Activated CD4-positive, CD25-positive, alpha-beta regulatory T cell treated with anti-CD3 and anti-CD28 coated beads, Interleukin-2, amount 50 U/mL, for 24 hours (primary cell): ENCODE results near the gene HAPLN3.

ENCODE experiments used
- ATAC-seq, 2 donors: fragments of 150-1000 bp; cut with Tn5 transposase; one replicate each; pipeline ENCODE4 v1.10.0; 2021; ENCODE audit warnings: mild to moderate bottlenecking in 1 of 2, moderate library complexity in 1 of 2

Gene HAPLN3

GRCh38 chr15:88858934-88859333 is 36.4 kb downstream of the HAPLN3 start:
- ATAC-seq = no peak

GRCh38 chr15:88852476-88852875 is 42.9 kb downstream of the HAPLN3 start:
- no peak for ATAC-seq

- ATAC-seq = no peak
Observed at GRCh38 chr15:88849376-88850072, 45.8 kb downstream of the HAPLN3 start.

- ATAC-seq = no peak
Observed at GRCh38 chr15:88848203-88848602, 47.1 kb downstream of the HAPLN3 start.

GRCh38 chr15:88847144-88847543 is 48.2 kb downstream of the HAPLN3 start:
- no peak for ATAC-seq

- no peak for ATAC-seq
Observed at GRCh38 chr15:88845616-88846015, 49.7 kb downstream of the HAPLN3 start.

- peak in 1 of 2 donors; percentile 33 for ATAC-seq
Observed at GRCh38 chr15:88844749-88845386, 50.5 kb downstream of the HAPLN3 start.

- no peak for ATAC-seq
Observed at GRCh38 chr15:88843334-88843733, 52.0 kb downstream of the HAPLN3 start.

- no peak for ATAC-seq
Observed at GRCh38 chr15:88842156-88842555, 53.2 kb downstream of the HAPLN3 start.

- ATAC-seq = no peak
Observed at GRCh38 chr15:88841236-88841635, 54.1 kb downstream of the HAPLN3 start.

GRCh38 chr15:88839961-88840360 is 55.4 kb downstream of the HAPLN3 start:
- ATAC-seq = no peak

- no peak for ATAC-seq
Observed at GRCh38 chr15:88839146-88839545, 56.2 kb downstream of the HAPLN3 start.

- no peak for ATAC-seq
Observed at GRCh38 chr15:88838667-88839066, 56.7 kb downstream of the HAPLN3 start.

GRCh38 chr15:88835646-88836045 is 59.7 kb downstream of the HAPLN3 start:
- ATAC-seq = no peak

GRCh38 chr15:88835119-88835518 is 60.2 kb downstream of the HAPLN3 start:
- no peak for ATAC-seq

GRCh38 chr15:88834211-88834812 is 61.0 kb downstream of the HAPLN3 start:
- ATAC-seq = peak in 1 of 2 donors; percentile 41

- ATAC-seq = no peak
Observed at GRCh38 chr15:88833731-88834100, 61.6 kb downstream of the HAPLN3 start.

GRCh38 chr15:88832820-88833730 is 62.3 kb downstream of the HAPLN3 start:
- ATAC-seq = no peak

GRCh38 chr15:88830016-88830415 is 65.3 kb downstream of the HAPLN3 start:
- no peak for ATAC-seq

- ATAC-seq = no peak
Observed at GRCh38 chr15:88828791-88829190, 66.6 kb downstream of the HAPLN3 start.
